Smooth muscle cell of trachea (primary cell): ENCODE measurements around the gene AMER1. TPM values are rescaled to one million over a fixed set of nuclear protein-coding genes. Genes with fewer than 3 reads are reported as not detected.

Source experiments
- total RNA-seq: library from RNA; depleted of rRNA; stranded (reverse); fragments of >200 nt; gene quantifications from 2 replicates; pipeline ENCODE4 v1.2.1, GENCODE V29; 2014

The AMER1 gene
- total RNA-seq, result 2.0 and 3.3 TPM in 2 replicates

DNA sequence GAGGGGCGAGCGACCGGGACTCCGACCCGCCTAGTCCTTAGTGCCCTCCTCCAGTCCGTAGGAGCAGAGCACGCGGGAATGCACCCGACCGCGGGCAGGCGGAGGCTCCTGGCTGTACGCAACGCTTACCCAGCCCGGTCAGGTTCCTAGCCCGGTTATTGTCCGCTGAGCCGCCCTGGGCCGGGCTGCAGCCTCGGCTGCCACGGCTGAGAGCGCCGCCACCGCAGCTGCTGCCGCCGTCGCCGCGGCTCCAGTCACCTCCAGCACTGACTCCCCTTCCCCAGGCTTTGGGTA is at the start of gene AMER1:
TSS of gene AMER1 (minus strand) at position 268 of the 294 bp plus-strand sequence. CDS start 12,422 bp downstream, outside the sequence.

GRCh38 chrX:64230123-64230970 is 24.8 kb upstream of the AMER1 start, which contains the start of gene ASB12:
Gene ASB12, minus strand, starts transcription at chrX:64230607. Its CDS starts 4,957 bp downstream, at chrX:64225650.

Other genes with a start within 250 kb of the AMER1 start
- under 0.01 TPM in 1 of 2 replicates, not detected in the other for gene ASB12, start 24.9 kb upstream of the AMER1 start, total RNA-seq
- gene MTMR8, start 189.7 kb upstream of the AMER1 start, total RNA-seq, result 1.2 and 1.3 TPM in 2 replicates